Measurements from ENCODE around the gene BBS5. TPM values are rescaled to one million over a fixed set of nuclear protein-coding genes. Genes with fewer than 3 reads are reported as not detected.
"Not testable (repeated sequence)": the region's sequence is repeated elsewhere in the genome, so short reads cannot be mapped to it uniquely, and the experiment has no call there.

BBS5 gene
- polyA plus RNA-seq (ENCODE audit: insufficient read depth in 1 of 5, insufficient read length in 5 of 5, low replicate concordance in 1 of 5): 10 to 100 TPM; 10.2 to 17.8 (median 14.7) TPM
- long read RNA-seq, donor 1, partial matches to known transcripts: 0 of 2 reads
- long read RNA-seq, donor 1, other reads (novel, unspliced or antisense): 0 of 2 reads
- long read RNA-seq, donor 2, partial matches to known transcripts: 0 of 3 reads
- long read RNA-seq, donor 2, other reads (novel, unspliced or antisense): 0 of 3 reads
- long read RNA-seq, donor 3, transcript BBS5-205 (4 exons, 2,705 nt): major isoform, 5 of 7 reads
- long read RNA-seq, donor 3, partial matches to known transcripts: 0 of 7 reads
- long read RNA-seq, donor 3, other reads (novel, unspliced or antisense): 0 of 7 reads
- long read RNA-seq, donor 4, partial matches to known transcripts: 0 of 5 reads
- long read RNA-seq, donor 4, other reads (novel, unspliced or antisense): 0 of 5 reads
- long read RNA-seq, donor 5, partial matches to known transcripts: 0 of 3 reads
- long read RNA-seq, donor 5, other reads (novel, unspliced or antisense): 0 of 3 reads
- long read RNA-seq, donor 6, partial matches to known transcripts: 0 of 5 reads
- long read RNA-seq, donor 6, other reads (novel, unspliced or antisense): 0 of 5 reads
- long read RNA-seq, donor 7, partial matches to known transcripts: 0 of 6 reads
- long read RNA-seq, donor 7, other reads (novel, unspliced or antisense): 0 of 6 reads
- long read RNA-seq, donor 8, partial matches to known transcripts: 0 of 2 reads
- long read RNA-seq, donor 8, other reads (novel, unspliced or antisense): 0 of 2 reads

GRCh38 chr2:169479257-169480078, at the start of gene BBS5:
TSS of gene BBS5 (plus strand) at chr2:169479494. CDS start at chr2:169479554, 60 bp downstream.
- DNase-seq: peak; percentile 81 to 84

- not testable (repeated sequence) for DNase-seq
Observed at GRCh38 chr2:169431772-169432171, 47.5 kb upstream of the BBS5 start.

DNA sequence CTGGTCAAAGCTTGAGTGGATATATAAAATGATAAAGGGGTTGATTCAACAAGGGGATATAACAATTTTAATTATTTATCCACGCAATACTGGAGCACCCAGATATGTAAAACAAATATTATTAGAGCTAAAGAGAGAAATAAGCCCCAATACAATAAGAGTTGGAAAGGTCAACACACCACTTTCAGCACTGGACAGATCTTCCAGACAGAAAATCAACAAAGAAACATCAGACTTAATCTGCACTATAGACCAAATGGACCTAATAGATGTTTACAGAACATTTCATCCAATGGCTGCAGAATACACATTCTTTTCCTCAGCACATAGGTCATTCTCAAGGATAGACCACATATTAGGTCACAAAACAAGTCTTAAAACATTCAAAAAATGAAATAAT, 45.1 kb upstream of the BBS5 start:
- DNase-seq: not testable (repeated sequence)

- DNase-seq: no peak
Observed at GRCh38 chr2:169438466-169439072, 40.7 kb upstream of the BBS5 start.

GRCh38 chr2:169439900-169440299, 39.4 kb upstream of the BBS5 start:
- DNase-seq: no peak

GRCh38 chr2:169446452-169446851, 32.8 kb upstream of the BBS5 start:
- DNase-seq: no peak

- DNase-seq: no peak
Observed at GRCh38 chr2:169448316-169448715, 31.0 kb upstream of the BBS5 start.

GRCh38 chr2:169448865-169449264, 30.4 kb upstream of the BBS5 start:
- DNase-seq: no peak

DNA sequence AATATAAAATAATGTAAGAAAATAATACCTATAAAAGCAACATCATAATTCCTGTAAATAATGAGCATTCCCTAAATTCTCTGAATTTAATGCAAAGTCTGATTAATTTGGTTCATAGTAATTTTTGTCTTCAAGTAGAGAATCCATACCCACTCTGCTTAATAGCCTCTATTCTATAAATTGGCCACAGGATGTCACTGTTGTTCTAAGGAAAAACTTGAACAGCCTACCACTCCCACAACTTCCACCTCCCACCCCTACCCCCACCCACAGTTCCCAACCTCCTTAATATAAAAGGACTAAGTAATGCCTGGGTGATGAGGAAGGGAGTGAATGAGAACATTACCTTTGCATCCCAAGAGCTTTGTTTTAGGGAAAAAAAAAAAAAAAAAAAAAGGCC, 27.2 kb upstream of the BBS5 start:
- DNase-seq: no peak

DNA sequence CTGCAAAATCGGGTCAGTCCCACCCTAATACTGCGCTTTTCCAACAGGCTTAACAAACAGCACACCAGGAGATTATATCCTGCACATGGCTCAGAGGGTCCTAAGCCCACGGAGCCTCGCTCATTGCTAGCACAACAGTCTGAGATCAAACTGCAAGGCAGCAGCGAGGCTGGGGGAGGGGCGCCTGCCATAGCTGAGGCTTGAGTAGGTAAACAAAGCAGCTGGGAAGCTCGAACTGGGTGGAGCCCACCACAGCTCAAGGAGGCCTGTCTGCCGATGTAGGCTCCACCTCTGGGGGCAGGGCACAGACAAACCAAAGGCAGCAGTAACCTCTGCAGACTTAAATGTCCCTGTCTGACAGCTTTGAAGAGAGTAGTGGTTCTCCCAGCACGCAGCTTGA, 26.2 kb upstream of the BBS5 start:
- not testable (repeated sequence) for DNase-seq

- no peak for DNase-seq
Observed at GRCh38 chr2:169461143-169461542, 18.2 kb upstream of the BBS5 start.

DNA sequence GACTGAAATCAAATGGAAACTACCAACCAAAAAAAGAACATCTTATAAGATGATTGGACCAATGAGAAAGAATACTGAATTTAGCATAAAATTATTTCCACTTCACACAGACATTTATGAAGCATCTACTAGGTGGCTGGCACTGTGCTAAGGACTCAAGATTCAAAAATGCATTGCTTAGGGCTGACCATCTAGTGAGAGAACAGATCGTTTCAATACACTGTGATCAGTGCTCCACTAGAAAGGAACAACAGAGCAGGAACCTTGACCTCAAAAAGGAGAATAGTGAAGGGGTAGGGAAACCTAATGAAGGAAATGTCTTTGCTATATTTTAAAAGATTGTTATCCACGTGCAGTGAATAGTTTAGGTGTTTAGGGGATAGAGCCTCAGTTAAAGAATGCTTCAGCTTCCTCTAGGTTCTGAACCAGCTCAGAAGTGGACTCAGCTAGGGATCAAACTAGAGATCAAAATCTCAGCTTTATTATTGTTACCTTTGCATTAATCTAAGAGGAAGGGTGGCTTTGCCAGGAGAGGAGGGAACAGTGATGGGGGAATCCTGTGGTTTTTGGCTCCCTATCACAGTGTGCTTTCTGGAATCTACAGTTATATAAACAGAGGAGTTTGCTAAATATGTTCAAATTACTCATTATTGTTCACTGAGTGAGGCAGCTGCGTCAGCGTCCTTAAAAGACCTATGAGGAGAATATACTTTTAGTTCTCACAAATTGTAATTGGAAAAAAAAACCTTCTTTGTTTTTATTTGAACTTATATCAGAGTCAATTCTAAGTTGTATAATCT, 16.2 kb upstream of the BBS5 start:
- no peak for DNase-seq

- no peak for DNase-seq
Observed at GRCh38 chr2:169464466-169464865, 14.8 kb upstream of the BBS5 start.

GRCh38 chr2:169464882-169465281, 14.4 kb upstream of the BBS5 start:
- no peak for DNase-seq

DNA sequence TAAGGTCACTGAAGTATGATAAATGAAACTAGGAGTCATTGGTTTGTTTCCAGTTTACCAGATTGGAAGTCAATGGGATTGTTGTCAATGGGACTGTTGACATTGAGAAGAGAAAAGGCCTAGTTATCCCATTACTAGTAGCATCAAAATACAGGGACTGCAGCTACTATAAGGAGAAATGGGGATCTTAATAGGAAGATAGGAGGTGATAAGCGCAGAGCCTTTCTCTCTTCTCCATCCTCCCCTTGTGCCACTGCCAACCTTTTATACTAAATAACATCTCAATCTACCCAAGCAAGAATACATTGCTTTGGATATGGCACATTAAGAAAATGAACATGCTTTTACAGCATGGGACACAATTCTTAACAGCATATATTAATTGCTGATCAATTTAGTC, 10.5 kb upstream of the BBS5 start:
- no peak for DNase-seq

DNA sequence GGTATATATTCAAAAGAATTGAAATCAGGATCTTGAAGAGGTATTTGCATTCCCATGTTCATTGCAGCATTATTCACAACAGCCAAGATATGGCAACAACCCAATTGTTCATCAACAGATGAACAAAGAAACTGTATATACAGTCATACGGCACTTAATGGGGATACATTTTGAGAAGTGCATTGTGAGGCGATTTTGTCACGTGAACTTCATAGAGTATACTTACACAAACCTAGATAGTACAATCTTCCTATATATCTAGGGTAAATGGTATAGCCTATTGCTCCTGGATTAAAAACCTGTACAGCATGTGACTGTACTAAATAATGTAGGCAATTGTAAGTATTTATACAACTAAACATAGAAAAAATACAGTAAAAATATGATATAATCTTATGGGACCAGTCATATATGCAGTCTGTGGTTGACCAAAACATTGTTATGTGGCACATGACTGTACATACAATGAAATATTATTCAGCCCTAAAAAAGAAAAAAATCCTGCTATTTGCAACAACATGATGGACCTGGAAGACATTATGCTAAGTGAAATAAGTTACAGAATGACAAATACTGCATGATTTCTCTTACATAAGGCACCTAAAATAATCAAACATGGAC, 9.2 kb upstream of the BBS5 start:
- DNase-seq: no peak

GRCh38 chr2:169472249-169472648, 7.0 kb upstream of the BBS5 start:
- no peak for DNase-seq

DNA sequence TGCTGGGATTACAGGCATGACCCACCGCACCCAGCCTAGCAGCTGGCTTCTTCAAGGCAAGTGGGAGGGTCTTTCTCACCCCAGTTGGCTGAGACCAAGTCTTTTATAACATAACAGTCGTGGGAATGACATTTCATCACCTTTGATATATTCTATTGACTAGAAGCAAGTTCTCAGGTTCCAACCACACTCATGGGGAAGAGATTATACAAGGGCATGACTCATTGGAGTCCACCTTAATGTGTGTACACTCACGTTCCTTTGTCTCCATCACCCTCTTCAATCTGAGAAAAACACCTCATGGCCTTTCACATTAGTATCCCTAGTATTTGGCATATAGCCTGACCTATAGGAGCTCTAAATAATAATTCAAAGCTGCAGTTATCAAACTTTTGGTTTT, 2.8 kb upstream of the BBS5 start:
- DNase-seq: no peak

DNA sequence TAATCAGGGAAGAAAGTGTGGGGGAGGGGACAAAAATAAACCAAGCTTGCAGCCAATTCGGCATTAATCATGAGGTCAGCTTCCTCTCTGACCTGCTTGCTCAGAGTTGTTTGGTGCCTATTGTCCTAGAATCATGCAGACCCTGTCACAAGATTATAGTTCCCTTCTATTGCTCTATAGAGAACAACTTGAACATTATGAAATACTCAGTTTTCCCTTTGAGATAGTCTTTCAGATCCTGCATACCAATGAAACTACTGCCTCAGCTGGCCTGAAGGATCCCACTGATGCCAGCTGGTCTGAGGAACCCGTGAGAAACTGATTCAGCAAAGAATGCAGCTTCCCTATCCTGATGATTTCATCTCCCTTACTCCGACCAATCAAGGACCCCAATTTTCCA, 955 bp upstream of the BBS5 start:
- no peak for DNase-seq

DNA sequence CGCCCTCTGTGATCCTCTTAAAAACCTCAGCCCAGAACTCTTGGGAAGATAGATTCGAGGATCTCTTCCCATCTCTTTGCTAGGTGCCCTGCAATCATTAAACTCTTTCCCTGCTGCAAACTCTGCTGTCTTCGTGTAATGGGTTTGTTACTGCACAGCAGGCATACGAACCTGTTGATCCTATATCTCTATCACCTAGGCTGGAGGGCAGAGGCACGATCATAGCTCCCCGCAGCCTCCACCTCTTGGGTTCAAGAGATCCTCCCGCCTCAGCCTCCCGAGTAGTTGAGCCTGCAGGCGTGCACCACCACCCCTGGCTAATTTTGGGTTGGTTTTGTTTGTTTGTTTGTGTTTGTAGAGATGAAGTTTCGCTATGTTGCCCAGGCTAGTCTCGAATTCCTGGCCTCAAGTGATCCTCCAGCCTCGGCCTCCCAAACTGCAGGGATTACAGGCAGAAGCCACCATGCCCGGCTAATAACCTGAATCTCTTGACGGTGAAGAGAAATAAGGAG, 493 bp upstream of the BBS5 start:
- DNase-seq: no peak

All from right lung (tissue), 10 donors.